IPS-NIHi7 (cell line): ENCODE measurements around the gene PIK3R1.

Experiments
- DNase-seq: peaks from one replicate; pipeline ENCODE4 v3.0.0; 2012; ENCODE audit warnings: mixed read lengths; ENCODE audit errors: extremely low spot score

The PIK3R1 gene

DNA sequence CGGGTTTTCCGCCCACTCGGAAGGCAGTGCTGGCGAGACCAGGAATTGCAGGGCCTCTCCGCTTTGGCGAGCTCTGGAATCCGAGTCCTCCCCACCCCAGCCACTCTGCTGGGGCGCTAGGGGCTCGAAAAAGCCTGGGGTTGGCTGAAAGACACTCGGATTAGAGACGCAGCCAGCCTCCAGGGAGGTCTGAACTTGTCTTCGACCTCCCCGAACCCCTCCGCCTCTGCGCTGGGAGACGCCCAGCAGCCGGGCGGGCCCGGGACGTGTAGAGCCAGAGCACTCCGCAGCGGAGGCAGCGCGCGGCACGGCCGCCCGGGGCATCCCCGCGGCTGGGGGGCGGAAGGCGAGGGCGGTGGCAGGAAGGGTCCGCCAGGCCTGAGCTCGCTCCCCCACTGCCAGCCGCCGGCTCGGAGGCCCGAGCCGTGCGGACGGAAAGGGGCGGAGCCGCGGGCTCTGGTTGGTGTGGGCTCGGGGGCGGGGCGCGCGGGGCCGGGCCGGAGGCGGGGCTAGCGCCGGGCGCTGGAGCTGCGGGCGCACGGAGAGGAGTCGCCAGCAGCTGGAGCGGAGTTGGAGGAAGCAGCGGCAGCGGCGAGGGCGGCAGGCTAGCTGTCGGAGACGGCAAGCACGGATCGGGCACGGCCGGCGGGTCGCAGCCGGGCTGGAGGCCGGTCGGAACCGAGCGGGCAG lies at the start of gene PIK3R1:
PIK3R1 (plus strand) TSS at position 549 of the 690 bp plus-strand sequence. CDS start 10,920 bp downstream, outside the sequence.
- DNase-seq, result peak; percentile 95

GRCh38 chr5:68167195-68167651 lies 48.3 kb upstream of the PIK3R1 start:
- DNase-seq, result no peak

DNA sequence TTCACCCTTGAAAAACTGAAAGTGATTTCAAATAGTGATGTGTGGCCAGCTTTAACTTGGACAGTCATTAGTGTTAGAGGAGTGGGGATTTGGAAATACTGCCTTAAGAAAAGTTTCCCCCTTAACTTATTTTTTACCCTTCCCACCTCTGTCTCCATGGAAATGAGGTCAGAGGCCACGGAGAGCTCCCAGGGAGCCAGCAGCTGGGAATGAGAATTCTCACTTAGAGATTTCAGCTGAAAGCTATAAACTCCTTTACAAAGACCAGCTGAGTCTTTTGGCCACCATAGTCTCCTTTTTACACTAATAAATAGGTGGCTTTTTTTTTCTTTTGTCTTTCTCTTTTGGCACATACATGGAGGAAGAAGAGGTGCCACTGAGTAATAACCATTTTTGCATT lies 45.7 kb upstream of the PIK3R1 start:
- DNase-seq, result no peak

DNA sequence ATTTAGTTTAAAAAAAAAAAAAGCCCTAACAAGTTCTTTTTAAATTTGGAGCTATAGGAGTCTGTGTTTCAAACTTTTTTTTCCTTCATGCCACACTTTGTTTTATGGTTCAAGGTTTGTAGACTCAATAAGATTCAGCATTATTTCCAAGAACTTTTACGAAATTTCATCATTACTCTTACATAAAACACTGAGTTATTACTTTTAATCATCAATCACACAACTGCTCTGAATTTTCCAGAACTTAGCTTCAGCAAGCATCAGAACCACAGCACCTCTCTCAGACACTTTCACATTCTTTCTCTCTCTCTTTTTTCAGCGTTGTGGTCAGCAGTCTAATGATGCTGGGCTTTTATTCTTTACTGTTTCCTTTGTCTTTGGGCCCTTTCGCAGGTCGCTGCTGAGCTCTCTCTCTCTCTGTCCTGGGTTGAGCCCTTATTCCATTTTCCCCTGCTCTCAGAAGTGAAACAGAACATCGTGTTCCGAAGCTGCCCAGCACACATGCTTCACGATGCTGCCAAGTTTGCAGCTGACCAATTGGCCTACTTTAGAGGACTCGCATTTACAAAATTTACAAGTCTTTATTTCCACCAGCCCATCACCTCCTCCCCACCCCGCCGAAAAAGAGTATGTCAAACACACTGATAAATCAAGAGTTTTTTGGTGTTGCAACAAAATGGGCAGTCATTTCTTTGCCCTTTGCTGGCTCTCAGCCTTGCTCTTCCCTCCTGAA lies 44.6 kb upstream of the PIK3R1 start:
- DNase-seq, result no peak

- DNase-seq, result no peak
Observed at GRCh38 chr5:68172314-68172713, 43.2 kb upstream of the PIK3R1 start.

DNA sequence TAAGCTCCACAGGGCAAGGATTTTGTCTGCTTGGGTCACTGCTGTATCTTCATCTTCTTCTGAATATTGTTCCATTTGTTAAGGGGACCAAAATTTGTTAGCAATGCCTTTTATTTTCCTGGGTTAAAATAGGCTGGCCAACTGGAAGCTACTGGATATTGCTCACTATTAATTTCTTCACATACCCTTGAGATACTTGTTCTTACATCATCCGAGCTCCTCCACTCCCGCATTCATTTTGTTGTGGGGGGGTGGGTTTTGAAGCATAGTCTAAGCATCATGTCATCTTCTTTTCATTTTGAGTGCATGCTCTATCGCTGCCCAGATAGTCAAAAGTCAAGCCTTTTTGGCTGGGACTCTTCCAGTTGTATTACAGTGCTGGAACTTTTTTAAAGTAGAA lies 42.5 kb upstream of the PIK3R1 start:
- DNase-seq, result no peak

DNA sequence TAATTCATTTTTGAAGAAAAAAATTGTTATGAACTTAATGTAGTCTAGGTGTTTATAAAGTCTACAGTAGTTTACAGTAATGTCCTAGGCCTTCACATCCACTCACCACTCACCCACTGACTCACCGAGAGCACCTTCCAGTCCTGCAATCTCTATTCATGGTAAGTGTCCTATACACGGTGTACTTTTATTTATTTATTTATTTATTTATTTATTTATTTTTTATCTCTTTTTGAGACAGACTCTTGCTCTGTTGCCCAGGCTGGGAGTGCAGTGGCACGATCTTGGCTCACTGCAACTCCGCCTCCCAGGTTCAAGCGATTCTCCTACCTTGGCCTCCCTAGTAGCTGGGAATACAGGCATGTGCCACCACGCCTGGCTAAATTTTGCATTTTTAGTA lies 39.3 kb upstream of the PIK3R1 start:
- DNase-seq, result no peak

DNA sequence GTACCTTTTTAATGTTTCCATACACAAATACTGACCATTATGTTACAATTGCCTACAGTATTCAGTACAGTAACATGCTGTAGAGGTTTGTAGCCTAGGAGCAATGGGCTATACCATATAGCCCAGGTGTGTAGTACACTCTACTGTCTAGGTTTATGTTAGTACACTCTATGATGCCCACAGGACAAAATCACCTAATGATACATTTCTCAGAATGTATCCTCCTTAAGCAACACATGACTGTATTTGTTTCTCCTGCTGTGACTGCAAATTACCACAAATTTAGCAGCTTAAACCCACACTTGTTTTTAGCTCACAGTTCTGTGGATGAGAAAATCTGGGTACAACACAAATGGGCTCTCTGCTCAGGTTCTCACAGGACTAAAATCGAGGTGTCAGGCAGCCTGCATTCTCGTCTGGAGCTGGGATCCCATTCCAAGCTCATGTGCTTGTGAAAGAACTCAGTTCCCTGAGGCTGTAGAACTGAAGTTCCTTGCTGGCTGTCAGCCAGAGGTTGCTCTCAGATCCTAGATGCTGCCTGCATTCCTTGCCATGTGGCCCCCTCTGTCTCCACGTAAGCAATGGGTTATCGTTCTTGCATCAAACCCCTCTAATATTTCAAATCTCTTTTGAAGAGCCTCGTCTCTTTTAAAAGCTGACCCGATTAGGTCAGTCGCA lies 38.6 kb upstream of the PIK3R1 start:
- DNase-seq, result no peak

GRCh38 chr5:68177676-68178075 lies 37.9 kb upstream of the PIK3R1 start:
- no peak for DNase-seq

DNA sequence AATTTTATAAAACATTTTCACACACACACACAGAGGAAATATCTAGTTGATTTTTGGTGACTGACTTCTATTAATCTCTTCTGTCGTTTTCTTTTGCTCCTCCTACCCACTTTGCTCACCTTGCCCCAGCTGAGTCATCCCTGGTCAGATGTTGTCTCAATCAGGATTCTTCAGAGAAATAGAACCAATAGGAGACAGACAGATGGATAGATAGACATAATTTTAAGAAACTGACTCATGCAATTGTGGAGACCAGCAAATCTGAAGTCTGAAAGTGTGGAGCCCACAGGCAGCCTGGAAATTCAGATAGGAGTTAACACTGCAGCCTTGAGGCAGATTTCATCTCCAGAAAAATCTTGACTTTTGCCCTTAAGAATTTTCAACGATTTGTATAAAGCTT lies 37.0 kb upstream of the PIK3R1 start:
- DNase-seq, result no peak

- no peak for DNase-seq
Observed at GRCh38 chr5:68180121-68181038, 35.2 kb upstream of the PIK3R1 start.

GRCh38 chr5:68181039-68181599 lies 34.4 kb upstream of the PIK3R1 start:
- no peak for DNase-seq

- DNase-seq, result no peak
Observed at GRCh38 chr5:68182094-68182493, 33.5 kb upstream of the PIK3R1 start.

GRCh38 chr5:68182534-68182933 lies 33.0 kb upstream of the PIK3R1 start:
- no peak for DNase-seq

GRCh38 chr5:68187268-68188055 lies 28.1 kb upstream of the PIK3R1 start:
- DNase-seq, result peak; percentile 65

- DNase-seq, result no peak
Observed at GRCh38 chr5:68189171-68189570, 26.4 kb upstream of the PIK3R1 start.

DNA sequence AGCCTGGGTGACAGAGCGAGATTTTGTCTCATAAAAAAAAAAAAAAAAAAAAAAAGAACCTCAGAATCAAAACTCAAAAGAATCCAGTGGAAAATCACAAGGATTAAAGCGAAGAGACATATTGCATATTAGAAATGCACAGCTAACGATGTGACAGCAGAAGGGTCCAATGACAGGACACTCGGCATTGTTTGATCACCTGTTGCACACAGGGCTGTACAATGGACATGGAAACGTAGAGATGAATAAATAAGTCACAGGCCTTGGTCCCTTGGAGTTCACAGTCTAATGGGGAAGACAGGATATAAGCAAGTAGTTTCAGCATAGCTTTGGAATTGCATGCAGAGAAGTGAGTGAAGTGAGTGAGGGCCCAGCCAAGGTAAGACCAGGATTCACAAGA lies 25.9 kb upstream of the PIK3R1 start:
- no peak for DNase-seq

DNA sequence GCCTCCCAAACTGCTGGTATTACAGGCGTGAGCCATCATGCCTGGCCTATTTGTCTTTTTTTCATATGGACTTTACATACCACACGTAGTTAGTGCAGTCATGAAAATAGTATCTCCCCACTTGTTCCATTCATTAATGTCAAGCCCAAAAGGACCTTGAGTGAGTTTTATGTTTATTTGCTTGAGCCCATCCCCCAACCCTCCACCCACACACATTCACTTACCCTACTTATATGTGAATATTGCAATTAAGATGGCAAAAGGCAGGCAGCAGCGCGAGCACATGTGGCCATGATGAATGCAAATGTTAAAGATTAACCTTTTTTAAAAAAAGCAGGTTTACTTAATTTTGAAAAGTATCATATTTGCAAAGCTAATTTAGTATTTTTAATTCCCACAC lies 24.9 kb upstream of the PIK3R1 start:
- no peak for DNase-seq

- no peak for DNase-seq
Observed at GRCh38 chr5:68191083-68191791, 24.3 kb upstream of the PIK3R1 start.

GRCh38 chr5:68192679-68193060 lies 22.9 kb upstream of the PIK3R1 start:
- no peak for DNase-seq
